ENCODE results near the gene TGFB2. TPM values are rescaled to one million over a fixed set of nuclear protein-coding genes. Genes with fewer than 3 reads are reported as not detected.

TGFB2 gene
- total and polyA plus RNA-seq, 2 donors (not counting 3 experiments of a cell fraction or from before 2014, with no cell fraction given) = 21.2 to 43.5 TPM

DNA sequence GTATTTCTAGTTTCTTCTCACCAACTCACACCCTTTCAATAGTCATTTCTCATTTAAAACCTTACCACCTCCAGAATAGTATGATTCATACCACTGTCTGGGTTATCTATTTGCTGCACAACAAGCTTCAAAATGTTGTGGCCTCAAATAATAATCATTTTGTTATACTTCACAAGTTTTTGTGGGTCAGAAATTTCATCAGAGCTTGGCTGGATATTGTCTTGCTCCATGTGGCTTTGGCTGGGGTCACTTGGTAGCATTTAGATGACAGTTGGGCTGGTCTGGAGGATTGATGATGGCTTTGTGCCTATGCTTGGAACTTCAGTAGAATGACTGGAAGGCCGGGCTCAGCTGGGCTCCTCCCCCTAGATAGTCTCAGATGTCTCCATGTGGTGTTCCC is 66.0 kb downstream of the TGFB2 start:
- intact Hi-C loops (cut with micrococcal nuclease) = no loop called here
- H3K36me3 ChIP-seq (ENCODE audit: control insufficient read depth in 2 of 2, extremely low read depth in 1 of 2, insufficient read depth in 2 of 2, low read length in 2 of 2) = no peaks in the 10 kb centered on the region
- H3K4me1 ChIP-seq (ENCODE audit: control insufficient read depth, extremely low read depth, insufficient read depth, low read length) = no peaks in the 10 kb centered on the region
- DNase-seq (ENCODE audit: low read depth, low spot score) = no peak
- no peaks in the 10 kb centered on the region for H3K9me3 ChIP-seq (replicated peaks; ENCODE audit: control insufficient read depth, insufficient read depth, low read length)
- H3K27ac ChIP-seq (ENCODE audit: insufficient read depth, low read depth, low read length) = no peak overlapping the region
- TF ChIP-seq POLR2AphosphoS5 (IDR thresholded peaks at IDR 0.05; ENCODE audit: insufficient read depth, low read depth, low read length) (no peak), EZH2 (IDR thresholded peaks at IDR 0.05; ENCODE audit: borderline replicate concordance, low read depth, low read length, severe bottlenecking) (no peak), POLR2A (IDR thresholded peaks at IDR 0.05; ENCODE audit: low read depth, low read length) (no peak), FOS (IDR thresholded peaks at IDR 0.05; ENCODE audit: borderline replicate concordance, insufficient read depth, low read length) (no peak), JUN (IDR thresholded peaks at IDR 0.05; ENCODE audit: borderline replicate concordance, insufficient read depth, insufficient read length, low read depth) (no peak), MYC (IDR thresholded peaks at IDR 0.05; ENCODE audit: low read depth, low read length) (no peak), GATA2 (IDR thresholded peaks at IDR 0.05; ENCODE audit: insufficient read depth, insufficient read length, low read depth, low read length) (no peak)
- TF ChIP-seq, protein P1, sequence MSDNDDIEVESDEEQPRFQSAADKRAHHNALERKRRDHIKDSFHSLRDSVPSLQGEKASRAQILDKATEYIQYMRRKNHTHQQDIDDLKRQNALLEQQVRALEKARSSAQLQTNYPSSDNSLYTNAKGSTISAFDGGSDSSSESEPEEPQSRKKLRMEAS (IDR thresholded peaks at IDR 0.05; ENCODE audit: insufficient read depth, insufficient read length) = no peak
- TF ChIP-seq, protein P2, sequence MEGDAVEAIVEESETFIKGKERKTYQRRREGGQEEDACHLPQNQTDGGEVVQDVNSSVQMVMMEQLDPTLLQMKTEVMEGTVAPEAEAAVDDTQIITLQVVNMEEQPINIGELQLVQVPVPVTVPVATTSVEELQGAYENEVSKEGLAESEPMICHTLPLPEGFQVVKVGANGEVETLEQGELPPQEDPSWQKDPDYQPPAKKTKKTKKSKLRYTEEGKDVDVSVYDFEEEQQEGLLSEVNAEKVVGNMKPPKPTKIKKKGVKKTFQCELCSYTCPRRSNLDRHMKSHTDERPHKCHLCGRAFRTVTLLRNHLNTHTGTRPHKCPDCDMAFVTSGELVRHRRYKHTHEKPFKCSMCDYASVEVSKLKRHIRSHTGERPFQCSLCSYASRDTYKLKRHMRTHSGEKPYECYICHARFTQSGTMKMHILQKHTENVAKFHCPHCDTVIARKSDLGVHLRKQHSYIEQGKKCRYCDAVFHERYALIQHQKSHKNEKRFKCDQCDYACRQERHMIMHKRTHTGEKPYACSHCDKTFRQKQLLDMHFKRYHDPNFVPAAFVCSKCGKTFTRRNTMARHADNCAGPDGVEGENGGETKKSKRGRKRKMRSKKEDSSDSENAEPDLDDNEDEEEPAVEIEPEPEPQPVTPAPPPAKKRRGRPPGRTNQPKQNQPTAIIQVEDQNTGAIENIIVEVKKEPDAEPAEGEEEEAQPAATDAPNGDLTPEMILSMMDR (IDR thresholded peaks at IDR 0.05; ENCODE audit: extremely low read depth in 1 of 2, insufficient read depth in 1 of 2, low read depth in 1 of 2, low read length in 2 of 2) = no peak
- H3K27me3 ChIP-seq (ENCODE audit: control insufficient read depth in 2 of 2, insufficient read depth in 2 of 2, low read length in 2 of 2) = no peaks in the 10 kb centered on the region
- no peak overlapping the region for H3K9ac ChIP-seq (replicated peaks; ENCODE audit: extremely low read depth, insufficient read depth, low read length)
- H2AFZ ChIP-seq (ENCODE audit: low read depth, low read length) = no peak overlapping the region
- ChIA-PET CTCF (no interaction called here), POLR2A (no interaction called here)
- no peaks in the 10 kb centered on the region for H3K9me1 ChIP-seq (replicated peaks; ENCODE audit: control insufficient read depth, extremely low read depth, insufficient read depth, low read length)
- no peaks in the 10 kb centered on the region for H4K20me1 ChIP-seq (replicated peaks; ENCODE audit: control insufficient read depth, extremely low read depth, insufficient read depth, low read length)
- H3K79me2 ChIP-seq (ENCODE audit: control insufficient read depth, insufficient read depth, low read length) = no peaks in the 10 kb centered on the region
- BruUV-seq (replicated peaks) = no TSS peak
- FAIRE-seq = no peak
- no peak overlapping the region for H3K4me3 ChIP-seq (replicated peaks in 1 of 3; ENCODE audit: insufficient read depth in 1 of 3, low read depth in 1 of 3, low read length in 3 of 3)
- dilution Hi-C loops (cut with MboI; ENCODE audit: extremely low pct_ligation_motif_present, low sequenced_read_pairs) = no loop called here
- no peak overlapping the region for H3K4me2 ChIP-seq (ENCODE audit: insufficient read depth, low read length)
